KG1 (cell line): ENCODE measurements around the gene UNC79.

Experiments
- DNase-seq: peaks from one replicate; lab custom pipeline; 2025; lab: John Stamatoyannopoulos, UW

UNC79 gene

GRCh38 chr14:93663317-93663716, 232.6 kb downstream of the UNC79 start:
- no peak for DNase-seq

GRCh38 chr14:93665169-93665568, 234.4 kb downstream of the UNC79 start:
- no peak for DNase-seq

GRCh38 chr14:93669632-93670031, 238.9 kb downstream of the UNC79 start:
- DNase-seq: no peak

GRCh38 chr14:93674343-93674742, 243.6 kb downstream of the UNC79 start:
- DNase-seq: no peak

GRCh38 chr14:93675651-93676050, 244.9 kb downstream of the UNC79 start:
- no peak for DNase-seq

GRCh38 chr14:93676416-93676958, 245.7 kb downstream of the UNC79 start:
- no peak for DNase-seq

- DNase-seq: no peak
Observed at GRCh38 chr14:93682459-93682858, 251.7 kb downstream of the UNC79 start.

GRCh38 chr14:93683226-93683625, 252.5 kb downstream of the UNC79 start:
- no peak for DNase-seq

GRCh38 chr14:93685121-93685895, 254.6 kb downstream of the UNC79 start:
- no peak for DNase-seq

GRCh38 chr14:93686268-93686667, 255.5 kb downstream of the UNC79 start:
- no peak for DNase-seq

- no peak for DNase-seq
Observed at GRCh38 chr14:93688239-93688666, 257.5 kb downstream of the UNC79 start.

- DNase-seq: no peak
Observed at GRCh38 chr14:93688820-93689219, 258.1 kb downstream of the UNC79 start.

GRCh38 chr14:93690146-93690545, 259.4 kb downstream of the UNC79 start:
- DNase-seq: no peak

GRCh38 chr14:93691042-93691780, 260.5 kb downstream of the UNC79 start:
- no peak for DNase-seq

- DNase-seq: no peak
Observed at GRCh38 chr14:93693914-93694313, 263.2 kb downstream of the UNC79 start.

- DNase-seq: no peak
Observed at GRCh38 chr14:93700928-93701327, 270.2 kb downstream of the UNC79 start.

- DNase-seq: no peak
Observed at GRCh38 chr14:93701562-93701961, 270.8 kb downstream of the UNC79 start.

- no peak for DNase-seq
Observed at GRCh38 chr14:93702946-93703345, 272.2 kb downstream of the UNC79 start.

GRCh38 chr14:93703941-93704340, 273.2 kb downstream of the UNC79 start:
- DNase-seq: no peak

- no peak for DNase-seq
Observed at GRCh38 chr14:93705513-93706156, 274.9 kb downstream of the UNC79 start.

GRCh38 chr14:93706360-93706955, 275.7 kb downstream of the UNC79 start:
- DNase-seq: no peak

GRCh38 chr14:93707475-93707874, 276.7 kb downstream of the UNC79 start:
- DNase-seq: no peak
